SK-N-MC (cell line): ENCODE data around the gene ZNF205.

Experiments used
- EZH2 ChIP-seq: fragments of 200-600 bp; sonication (generic); IDR thresholded peaks from one replicate; pipeline ENCODE4 v1.6.1; 2017; ENCODE audit warnings: antibody characterized with exemption
- FOXP2 ChIP-seq: optimal IDR thresholded peaks from 2 replicates; pipeline ENCODE3; 2011; ENCODE audit warnings: mild to moderate bottlenecking, moderate library complexity; ENCODE audit not compliant: insufficient read depth; ENCODE audit errors: extremely low read length, control extremely low read depth
- POLR2AphosphoS5 ChIP-seq: IDR thresholded peaks from 2 replicates; pipeline ENCODE4 v1.6.1; 2012; ENCODE audit warnings: mild to moderate bottlenecking, low read depth, low read length, borderline replicate concordance

DNA sequence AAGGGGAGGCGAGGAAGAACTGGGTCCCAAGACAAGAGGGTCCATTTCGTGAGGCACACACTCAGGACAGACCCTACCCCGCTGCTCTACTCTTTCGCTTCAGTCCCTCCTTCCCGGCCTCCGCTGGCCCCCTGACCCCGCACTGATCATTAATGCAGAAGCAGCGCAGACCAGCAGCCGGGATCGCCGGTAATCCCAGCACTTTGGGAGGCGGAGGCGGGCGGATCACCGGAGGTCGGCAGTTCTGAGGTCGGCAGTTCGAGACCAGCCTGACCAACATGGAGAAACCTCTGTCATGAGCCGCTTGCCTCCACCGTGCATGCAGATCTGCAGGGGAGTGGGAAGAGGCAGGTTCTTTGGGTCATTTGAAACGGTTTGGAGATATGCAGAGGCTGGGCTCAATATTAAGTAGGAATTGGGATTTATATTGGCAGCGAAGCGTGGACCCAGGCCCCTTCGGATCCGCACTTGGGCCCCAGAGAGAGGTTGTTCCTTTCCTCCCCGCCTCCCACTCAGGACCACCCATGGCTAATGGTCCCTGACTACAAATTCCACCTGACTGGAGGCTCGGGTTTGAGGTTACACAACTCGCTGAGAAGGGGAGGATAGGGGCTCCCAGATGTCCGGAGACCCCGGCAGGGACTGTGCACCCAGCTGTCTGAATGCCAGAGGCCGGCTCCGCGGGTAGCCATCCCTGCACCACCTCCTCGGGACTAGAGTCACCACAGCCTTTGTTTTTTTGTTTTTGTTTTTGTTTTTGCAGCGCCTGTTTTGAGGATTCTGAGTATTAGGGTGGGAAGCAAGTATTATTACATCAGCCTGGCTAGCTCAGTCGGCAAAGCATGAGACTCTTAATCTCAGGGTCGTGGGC is 52.0 kb downstream of the ZNF205 start:
- no peak for TF ChIP-seq EZH2
- no peak for TF ChIP-seq POLR2AphosphoS5
- TF ChIP-seq FOXP2: no peak
